ENCODE results near the gene PDE1A. TPM values are rescaled to one million over a fixed set of nuclear protein-coding genes. Genes with fewer than 3 reads are reported as not detected.

The PDE1A gene
- total and polyA plus RNA-seq, 2 donors (not counting 1 experiment from before 2014, with no cell fraction given): 0.07 TPM; not detected in 1

- H3K27ac Mint-ChIP-seq: no peak overlapping the region
- WGBS (ENCODE audit: insufficient coverage): 100% methylated on average over 1 of the region's 2 CpGs
- H3K9me3 Mint-ChIP-seq (ENCODE audit: insufficient read depth): no peaks in the 10 kb centered on the region
- no peak overlapping the region for H3K4me3 Mint-ChIP-seq
- intact Hi-C loops (cut with micrococcal nuclease): no loop called here
- ChIA-PET CTCF (no interaction called here), POLR2A (no interaction called here)
- H3K4me1 Mint-ChIP-seq: no peaks in the 10 kb centered on the region
- TF ChIP-seq EZH2 (IDR thresholded peaks at IDR 0.05; ENCODE audit: borderline replicate concordance, insufficient read depth, low read depth, low read length, poor library complexity, severe bottlenecking) (no peak), CTCF (IDR thresholded peaks at IDR 0.05) (no peak)
- Histone ChIP-seq H3K27ac (ENCODE audit: low read length in 2 of 2) (no peak overlapping the region), H3K79me2 (ENCODE audit: control insufficient read depth, insufficient read depth, low read length) (no peaks in the 10 kb centered on the region), H3K4me3 (ENCODE audit: control extremely low read depth in 1 of 5, extremely low read depth in 1 of 5, insufficient read depth in 1 of 5, low read depth in 2 of 5, low read length in 4 of 5) (no peak overlapping the region), H4K20me1 (ENCODE audit: control insufficient read depth, insufficient read depth, low read length, poor library complexity, severe bottlenecking) (no peaks in the 10 kb centered on the region), H3K27me3 (replicated peaks in 1 of 4; ENCODE audit: control extremely low read depth in 1 of 4, control insufficient read depth in 3 of 4, insufficient read depth in 4 of 4, low read length in 3 of 4) (no peaks in the 10 kb centered on the region), H3K9ac (ENCODE audit: low read length) (no peak overlapping the region), H3K4me2 (replicated peaks; ENCODE audit: low read depth, low read length, poor library complexity, severe bottlenecking) (no peak overlapping the region), H3K36me3 (replicated peaks in 1 of 2; ENCODE audit: control extremely low read depth in 1 of 2, control insufficient read depth in 1 of 2, extremely low read depth in 1 of 2, insufficient read depth in 2 of 2, low read length in 1 of 2) (no peaks in the 10 kb centered on the region), H2AFZ (ENCODE audit: insufficient read depth, low read depth, low read length, poor library complexity, severe bottlenecking) (no peak overlapping the region), H3K4me1 (ENCODE audit: control insufficient read depth in 2 of 2, insufficient read depth in 2 of 2, low read length in 2 of 2) (no peaks in the 10 kb centered on the region), H3K9me3 (ENCODE audit: control extremely low read depth in 1 of 3, control insufficient read depth in 2 of 3, insufficient read depth in 1 of 3, low read length in 2 of 3) (no peaks in the 10 kb centered on the region)
- no peak for DNase-seq
- no peaks in the 10 kb centered on the region for H3K27me3 Mint-ChIP-seq
- ATAC-seq (ENCODE audit: low read depth): no peak
Measured at GRCh38 chr2:182349268-182349667, 77.6 kb downstream of the PDE1A start.

DNA sequence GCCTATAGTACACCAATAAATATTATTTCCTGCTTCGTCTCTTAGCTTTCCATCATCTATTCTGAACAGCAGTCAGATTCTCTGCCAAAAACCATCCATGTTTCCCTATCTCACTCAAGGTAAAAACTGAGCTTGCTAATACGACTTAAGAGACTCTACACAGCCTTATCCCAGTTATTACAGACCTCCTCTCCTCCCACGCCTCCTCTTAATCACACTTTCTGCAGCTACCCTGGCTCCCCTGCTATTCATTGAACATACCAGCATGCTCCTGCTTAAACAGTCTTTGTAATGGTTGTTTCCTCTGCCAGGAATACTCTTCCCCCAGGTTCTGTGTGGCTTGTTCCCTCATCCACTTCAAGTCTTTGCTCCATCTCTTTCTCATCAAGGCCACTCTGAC lies 81.5 kb downstream of the PDE1A start:
- Histone ChIP-seq H4K20me1 (ENCODE audit: control insufficient read depth, insufficient read depth, low read length, poor library complexity, severe bottlenecking) (no peaks in the 10 kb centered on the region), H3K36me3 (replicated peaks in 1 of 2; ENCODE audit: control extremely low read depth in 1 of 2, control insufficient read depth in 1 of 2, extremely low read depth in 1 of 2, insufficient read depth in 2 of 2, low read length in 1 of 2) (no peaks in the 10 kb centered on the region), H3K9me3 (ENCODE audit: control extremely low read depth in 1 of 3, control insufficient read depth in 2 of 3, insufficient read depth in 1 of 3, low read length in 2 of 3) (no peaks in the 10 kb centered on the region), H3K9ac (ENCODE audit: low read length) (no peak overlapping the region), H3K4me3 (ENCODE audit: control extremely low read depth in 1 of 5, extremely low read depth in 1 of 5, insufficient read depth in 1 of 5, low read depth in 2 of 5, low read length in 4 of 5) (no peak overlapping the region), H3K4me1 (ENCODE audit: control insufficient read depth in 2 of 2, insufficient read depth in 2 of 2, low read length in 2 of 2) (no peaks in the 10 kb centered on the region), H3K27ac (ENCODE audit: low read length in 2 of 2) (no peak overlapping the region), H3K4me2 (replicated peaks; ENCODE audit: low read depth, low read length, poor library complexity, severe bottlenecking) (no peak overlapping the region), H2AFZ (ENCODE audit: insufficient read depth, low read depth, low read length, poor library complexity, severe bottlenecking) (no peak overlapping the region), H3K27me3 (replicated peaks in 1 of 4; ENCODE audit: control extremely low read depth in 1 of 4, control insufficient read depth in 3 of 4, insufficient read depth in 4 of 4, low read length in 3 of 4) (no peaks in the 10 kb centered on the region), H3K79me2 (ENCODE audit: control insufficient read depth, insufficient read depth, low read length) (no peaks in the 10 kb centered on the region)
- ChIA-PET POLR2A (no interaction called here), CTCF (no interaction called here)
- H3K27ac Mint-ChIP-seq: no peak overlapping the region
- ATAC-seq (ENCODE audit: low read depth): no peak
- TF ChIP-seq CTCF (IDR thresholded peaks at IDR 0.05): no peak
- no peak for TF ChIP-seq EZH2 (IDR thresholded peaks at IDR 0.05; ENCODE audit: borderline replicate concordance, insufficient read depth, low read depth, low read length, poor library complexity, severe bottlenecking)
- no peaks in the 10 kb centered on the region for H3K27me3 Mint-ChIP-seq
- H3K4me1 Mint-ChIP-seq: no peaks in the 10 kb centered on the region
- no peaks in the 10 kb centered on the region for H3K9me3 Mint-ChIP-seq (ENCODE audit: insufficient read depth)
- H3K4me3 Mint-ChIP-seq: no peak overlapping the region
- WGBS (ENCODE audit: insufficient coverage): 67% methylated on average over 3 of the region's 3 CpGs
- intact Hi-C loops (cut with micrococcal nuclease): no loop called here
- DNase-seq: no peak

Data from B cell (primary cell).